BJ (cell line): Measurements from ENCODE around the gene TTC28. TPM values are rescaled to one million over a fixed set of nuclear protein-coding genes. Genes with fewer than 3 reads are reported as not detected.

Source experiments
- CTCF ChIA-PET: fragments of 350-600 bp; formaldehyde crosslinking; extraction: SDS; loops from one replicate; lab custom pipeline; 2021; ENCODE audit warnings: antibody characterized with exemption, inconsistent platforms; lab: Yijun Ruan, JAX
- POLR2A ChIA-PET: fragments of 300-600 bp; sonication (Branson Sonifier 250); formaldehyde crosslinking; extraction: SDS; loops from one replicate; lab custom pipeline; 2021; ENCODE audit warnings: antibody characterized with exemption; lab: Charles Lee
- DNase-seq: peaks from one replicate; pipeline ENCODE4 v3.0.0-alpha.2; 2011; ENCODE audit warnings: low read depth
- H3K27me3 ChIP-seq: 2 replicates; pipeline ENCODE4 v1.6.0; 2011; ENCODE audit warnings: low read length; ENCODE audit not compliant: control insufficient read depth, insufficient read depth
- H3K36me3 ChIP-seq: 2 replicates; pipeline ENCODE4 v1.5.1; 2011; ENCODE audit warnings: low read length; ENCODE audit not compliant: control insufficient read depth, insufficient read depth
- H3K4me3 ChIP-seq: 2 replicates; pipeline ENCODE4 v1.5.1; 2011; ENCODE audit warnings: low read depth, mild to moderate bottlenecking, control low read depth, low read length
- polyA plus RNA-seq: library from polyadenylated mRNA; depleted of rRNA; stranded (reverse); fragments of >200 nt; gene quantifications from 2 replicates; pipeline ENCODE4 v1.2.3, GENCODE V29; 2011
- TF ChIP-seq, protein P1 (sequence below): IDR thresholded peaks from 2 replicates; pipeline ENCODE4 v1.5.1; 2011; ENCODE audit warnings: low read depth, mild to moderate bottlenecking, control low read depth, inconsistent platforms, low read length, moderate library complexity; ENCODE audit not compliant: insufficient read depth

Gene TTC28
- polyA plus RNA-seq, 1 experiment: 8.7 TPM

DNA sequence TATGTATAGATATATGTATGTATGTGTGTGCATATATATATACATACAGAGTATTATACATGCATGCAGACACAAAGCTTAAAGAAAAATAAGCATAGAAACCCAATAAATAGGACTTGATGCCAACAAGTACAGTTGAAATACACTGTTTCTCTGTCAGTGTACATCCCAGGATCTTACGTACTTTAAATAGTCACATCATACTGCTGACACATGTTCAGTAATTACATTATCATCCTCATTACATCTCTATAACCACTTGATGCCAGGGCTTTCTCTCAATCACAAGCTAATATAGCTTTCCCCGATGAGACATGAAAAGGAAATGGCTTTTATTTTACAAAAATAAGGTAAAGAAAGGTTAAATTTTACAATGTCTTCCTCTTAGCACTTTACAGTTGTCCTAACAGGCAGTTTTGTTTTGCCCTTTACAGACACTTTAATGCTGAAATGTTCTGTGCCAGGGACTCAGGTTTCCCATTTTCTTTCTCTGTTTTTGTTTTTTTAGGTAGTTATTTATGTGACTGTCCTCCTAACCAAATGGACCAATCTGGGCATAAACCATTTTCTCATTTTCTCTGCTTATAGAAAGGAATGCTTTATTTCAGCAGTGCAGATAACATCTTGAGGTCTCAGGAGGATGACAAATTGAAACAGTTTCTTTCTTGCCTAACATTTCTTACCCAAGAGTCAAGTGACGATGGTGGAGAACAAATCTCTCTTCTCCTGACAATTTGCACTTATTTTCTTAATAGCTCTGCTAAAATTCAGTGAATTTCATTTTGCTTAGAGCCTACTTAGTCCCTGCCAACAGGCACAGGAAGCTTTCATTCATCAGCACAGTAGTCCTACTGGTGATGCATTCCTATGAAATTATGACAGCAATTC, 350.2 kb downstream of the TTC28 start:
- ChIA-PET CTCF (interaction anchor here (0.9 to 1.7 kb wide), 3 partner anchors 9 to 113 kb away, joined by 3 read pairs; no protein-coding TSS in a partner anchor), POLR2A (no interaction called here)
- Histone ChIP-seq H3K27me3 (no peaks in the 10 kb centered on the region), H3K36me3 (no peaks in the 10 kb centered on the region), H3K4me3 (no peak overlapping the region)
- DNase-seq: no peak
- TF ChIP-seq, protein P1, sequence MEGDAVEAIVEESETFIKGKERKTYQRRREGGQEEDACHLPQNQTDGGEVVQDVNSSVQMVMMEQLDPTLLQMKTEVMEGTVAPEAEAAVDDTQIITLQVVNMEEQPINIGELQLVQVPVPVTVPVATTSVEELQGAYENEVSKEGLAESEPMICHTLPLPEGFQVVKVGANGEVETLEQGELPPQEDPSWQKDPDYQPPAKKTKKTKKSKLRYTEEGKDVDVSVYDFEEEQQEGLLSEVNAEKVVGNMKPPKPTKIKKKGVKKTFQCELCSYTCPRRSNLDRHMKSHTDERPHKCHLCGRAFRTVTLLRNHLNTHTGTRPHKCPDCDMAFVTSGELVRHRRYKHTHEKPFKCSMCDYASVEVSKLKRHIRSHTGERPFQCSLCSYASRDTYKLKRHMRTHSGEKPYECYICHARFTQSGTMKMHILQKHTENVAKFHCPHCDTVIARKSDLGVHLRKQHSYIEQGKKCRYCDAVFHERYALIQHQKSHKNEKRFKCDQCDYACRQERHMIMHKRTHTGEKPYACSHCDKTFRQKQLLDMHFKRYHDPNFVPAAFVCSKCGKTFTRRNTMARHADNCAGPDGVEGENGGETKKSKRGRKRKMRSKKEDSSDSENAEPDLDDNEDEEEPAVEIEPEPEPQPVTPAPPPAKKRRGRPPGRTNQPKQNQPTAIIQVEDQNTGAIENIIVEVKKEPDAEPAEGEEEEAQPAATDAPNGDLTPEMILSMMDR: no peak

DNA sequence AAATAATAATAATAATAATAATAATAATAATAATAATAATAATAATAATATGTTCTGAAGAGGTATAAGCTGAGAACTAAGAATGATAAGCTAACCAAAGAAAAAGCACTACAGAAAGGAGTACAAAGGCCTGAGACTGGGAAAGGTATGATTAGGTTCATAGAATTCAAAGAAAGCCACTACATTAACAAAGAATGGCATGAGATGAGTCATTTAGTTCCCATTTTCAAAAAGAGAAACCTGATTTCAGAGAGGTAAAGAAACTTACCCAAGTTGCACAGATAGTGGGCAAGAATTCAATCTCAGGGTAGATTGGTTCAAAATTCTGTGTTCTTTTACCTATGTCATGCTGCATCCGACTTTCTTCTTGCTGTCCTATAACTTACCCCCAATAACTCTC, 350.9 kb downstream of the TTC28 start:
- ChIA-PET POLR2A (no interaction called here), CTCF (interaction anchor here (0.9 to 1.7 kb wide), 2 partner anchors 10 to 52 kb away, joined by 3 read pairs; no protein-coding TSS in a partner anchor)

DNA sequence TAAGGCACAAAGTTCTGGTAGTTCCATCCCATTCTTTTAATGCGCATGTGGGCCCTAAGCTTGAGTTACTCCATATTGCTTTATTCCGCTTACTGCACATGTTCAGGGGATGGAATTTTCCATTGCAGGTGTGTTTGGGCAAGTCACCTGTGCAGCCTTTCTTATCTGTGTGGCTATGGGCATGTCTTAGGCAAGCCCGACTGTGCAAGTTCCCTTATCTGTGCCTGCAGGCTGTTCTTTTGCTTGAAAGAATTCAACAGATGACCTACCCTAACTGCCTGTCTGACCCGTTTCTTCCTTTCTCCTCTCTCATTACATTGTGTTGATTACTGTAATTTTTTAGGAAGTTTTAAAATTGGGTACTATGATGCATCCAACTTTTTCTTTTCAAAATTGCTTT, 363.6 kb downstream of the TTC28 start:
- no peaks in the 10 kb centered on the region for H3K36me3 ChIP-seq
- no peak for DNase-seq
- CTCF ChIA-PET: no interaction called here
- TF ChIP-seq, protein P1: no peak
- H3K27me3 ChIP-seq: no peaks in the 10 kb centered on the region
- POLR2A ChIA-PET: no interaction called here
- no peak overlapping the region for H3K4me3 ChIP-seq

More for the DNA sequence above, 350.9 kb downstream of the TTC28 start:
- TF ChIP-seq, protein P1: no peak
- DNase-seq: no peak
- H3K27me3 ChIP-seq: no peaks in the 10 kb centered on the region
- H3K4me3 ChIP-seq: no peak overlapping the region
- no peaks in the 10 kb centered on the region for H3K36me3 ChIP-seq

DNA sequence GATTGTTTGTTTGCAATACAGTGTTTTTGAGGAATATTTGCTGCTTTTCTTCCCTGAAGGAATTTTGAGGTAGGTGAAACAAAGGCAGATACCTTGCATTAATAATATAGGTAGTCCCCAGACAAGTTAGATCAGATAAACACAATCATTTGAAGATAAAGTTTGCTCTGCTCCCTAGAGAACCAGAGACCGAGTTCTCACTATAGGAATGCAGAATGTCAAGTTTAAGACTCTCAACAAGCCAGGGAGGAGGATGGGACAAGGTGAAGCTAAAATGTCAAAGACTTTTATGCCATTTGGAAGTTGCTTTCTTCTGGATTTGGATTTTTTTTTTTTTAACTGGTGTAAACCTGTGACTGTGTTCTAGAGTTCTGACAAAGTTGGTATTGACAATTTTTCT, 364.7 kb downstream of the TTC28 start:
- CTCF ChIA-PET: no interaction called here
- POLR2A ChIA-PET: no interaction called here
- TF ChIP-seq, protein P1: no peak
- Histone ChIP-seq H3K4me3 (no peak overlapping the region), H3K36me3 (no peaks in the 10 kb centered on the region), H3K27me3 (no peaks in the 10 kb centered on the region)
- no peak for DNase-seq

DNA sequence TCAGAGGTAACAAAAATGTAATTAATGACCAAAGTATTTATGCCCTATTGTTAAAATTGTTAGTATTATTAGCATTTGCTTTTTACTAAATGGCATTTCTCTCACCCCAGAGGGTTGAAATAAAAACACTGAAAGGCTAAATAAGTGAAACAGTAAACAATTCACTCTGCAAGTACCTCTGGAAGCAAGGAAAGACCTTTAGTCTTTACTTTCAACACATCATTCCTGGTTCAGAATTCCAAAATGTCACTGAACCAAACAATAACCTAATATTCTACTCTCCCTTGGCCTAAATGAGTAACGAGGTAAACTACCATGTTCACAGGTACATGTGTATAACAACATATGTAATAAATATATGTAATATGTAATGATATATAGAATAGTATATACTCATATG, 369.3 kb downstream of the TTC28 start:
- ChIA-PET POLR2A (no interaction called here), CTCF (no interaction called here)
- TF ChIP-seq, protein P1: no peak
- Histone ChIP-seq H3K27me3 (no peaks in the 10 kb centered on the region), H3K4me3 (no peak overlapping the region), H3K36me3 (no peaks in the 10 kb centered on the region)
- no peak for DNase-seq
